GM12878 (cell line): ENCODE data around the gene ARFRP1. TPM values are rescaled to one million over a fixed set of nuclear protein-coding genes. Genes with fewer than 3 reads are reported as not detected.

Experiments
- ATAC-seq: fragments of 200-7000 bp; cut with Tn5 transposase; 3 replicates; pipeline ENCODE4 v1.9.1; 2020; ENCODE audit warnings: mild to moderate bottlenecking, moderate library complexity
- BruUV-seq: library from RNA; stranded (reverse); fragments of 400-500 nt; replicated peaks from 2 replicates; lab custom pipeline; 2021; lab: Mats Ljungman, UMichigan
- CTCF ChIA-PET: fragments of 300-600 bp; sonication (Branson Sonifier 250); formaldehyde crosslinking; extraction: SDS; loops from one replicate; lab custom pipeline; 2021; ENCODE audit warnings: inconsistent platforms; lab: Yijun Ruan, JAX
- POLR2A ChIA-PET: fragments of 350-600 bp; formaldehyde crosslinking; extraction: SDS; loops from one replicate; lab custom pipeline; 2021; ENCODE audit warnings: inconsistent platforms; lab: Charles Lee
- RAD21 ChIA-PET: fragments of 300-600 bp; sonication (Branson Sonifier 250); formaldehyde crosslinking; loops from one replicate; lab custom pipeline; 2023; ENCODE audit warnings: antibody characterized with exemption; ENCODE audit not compliant: unreplicated experiment; lab: Charles Lee
- SMC1A ChIA-PET: fragments of 300-600 bp; sonication (Branson Sonifier 250); formaldehyde crosslinking; loops from one replicate; lab custom pipeline; 2023; ENCODE audit not compliant: unreplicated experiment, uncharacterized antibody; lab: Charles Lee
- DNase-seq: peaks from one replicate; pipeline ENCODE4 v3.0.0-alpha.2; 2011; ENCODE audit warnings: low read depth, low spot score
- FAIRE-seq: peaks from 3 replicates; lab custom pipeline; 2011; peaks lifted over from hg19 to GRCh38; lab: Jason Lieb, UNC
- H2AFZ ChIP-seq: 2 replicates; pipeline ENCODE4 v1.6.0; 2011; ENCODE audit warnings: low read depth, low read length, control low read depth; ENCODE audit not compliant: control insufficient read depth
- H3K27ac ChIP-seq: 2 replicates; pipeline ENCODE4 v1.5.1; 2011; ENCODE audit warnings: control low read depth; ENCODE audit not compliant: control insufficient read depth, insufficient read depth
- H3K27me3 ChIP-seq, 2 experiments: replicated peaks in 1 of 2; 2 replicates each; pipeline versions ENCODE4 v1.6.0 to v1.6.1; 2011; ENCODE audit warnings: low read length in 1 of 2; ENCODE audit not compliant: control insufficient read depth in 2 of 2, insufficient read depth in 2 of 2
- H3K36me3 ChIP-seq, 2 experiments: 2 replicates each; pipeline ENCODE4 v1.5.1; 2011; ENCODE audit warnings: low read length in 1 of 2; ENCODE audit not compliant: control insufficient read depth in 2 of 2, insufficient read depth in 2 of 2
- H3K4me1 ChIP-seq: 2 replicates; pipeline ENCODE4 v1.6.1; 2011; ENCODE audit warnings: mild to moderate bottlenecking, low read length, moderate library complexity, mixed read lengths; ENCODE audit not compliant: control insufficient read depth, insufficient read depth
- H3K4me2 ChIP-seq: 2 replicates; pipeline ENCODE4 v1.6.0; 2011; ENCODE audit warnings: control low read depth; ENCODE audit not compliant: control insufficient read depth, insufficient read depth
- H3K4me3 ChIP-seq: fragments of 200-600 bp; sonication (generic); 2 replicates; pipeline ENCODE4 v1.5.1; 2016
- H3K79me2 ChIP-seq: 2 replicates; pipeline ENCODE4 v1.6.0; 2011; ENCODE audit warnings: low read length; ENCODE audit not compliant: control insufficient read depth, insufficient read depth
- H3K9ac ChIP-seq: 2 replicates; pipeline ENCODE4 v1.8.0; 2011; ENCODE audit warnings: low read length, control low read depth, mixed read lengths; ENCODE audit not compliant: control insufficient read depth, insufficient read depth
- H3K9me3 ChIP-seq: replicated peaks from 3 replicates; pipeline ENCODE4 v1.5.1; 2011; ENCODE audit warnings: mild to moderate bottlenecking, low read length; ENCODE audit not compliant: control insufficient read depth, insufficient read depth
- H4K20me1 ChIP-seq: 2 replicates; pipeline ENCODE4 v1.6.0; 2011; ENCODE audit not compliant: control insufficient read depth, insufficient read depth
- ATF2 ChIP-seq: IDR thresholded peaks from 2 replicates; pipeline ENCODE4 v1.6.1; 2012; ENCODE audit warnings: low read length, inconsistent platforms
- CEBPZ ChIP-seq: fragments of 150-350 bp; IDR thresholded peaks from 2 replicates; pipeline ENCODE4 v1.6.1; 2016; ENCODE audit warnings: low read depth, low read length
- JUNB ChIP-seq: IDR thresholded peaks from 2 replicates; pipeline ENCODE4 v1.6.1; 2016; ENCODE audit warnings: antibody characterized with exemption, mild to moderate bottlenecking
- MEF2B ChIP-seq: fragments of 450-650 bp; IDR thresholded peaks from 2 replicates; pipeline ENCODE4 v1.6.1; 2018; ENCODE audit warnings: mild to moderate bottlenecking, moderate library complexity; ENCODE audit not compliant: partially characterized antibody, poor library complexity, severe bottlenecking
- MTA3 ChIP-seq: IDR thresholded peaks from 2 replicates; pipeline ENCODE4 v1.6.1; 2012; ENCODE audit warnings: low read length, inconsistent platforms, borderline replicate concordance
- NFIC ChIP-seq: IDR thresholded peaks from 2 replicates; pipeline ENCODE4 v1.6.1; 2012; ENCODE audit warnings: low read depth, mild to moderate bottlenecking, inconsistent platforms, low read length, moderate library complexity
- POLR2AphosphoS5 ChIP-seq: IDR thresholded peaks from 2 replicates; pipeline ENCODE4 v1.6.1; 2011; ENCODE audit warnings: mild to moderate bottlenecking, low read length, inconsistent platforms
- RELA ChIP-seq: fragments of 450-650 bp; IDR thresholded peaks from 2 replicates; pipeline ENCODE4 v1.8.0; 2014; ENCODE audit warnings: borderline replicate concordance; ENCODE audit not compliant: partially characterized antibody
- SIX5 ChIP-seq: IDR thresholded peaks from 2 replicates; pipeline ENCODE4 v1.6.1; 2011; ENCODE audit warnings: mild to moderate bottlenecking, low read depth, low read length, moderate library complexity; ENCODE audit not compliant: severe bottlenecking
- SMC3 ChIP-seq: IDR thresholded peaks from 2 replicates; pipeline ENCODE4 v1.6.1; 2011; ENCODE audit warnings: low read length, improper control_type of control experiment, borderline replicate concordance
- SRF ChIP-seq, 2 experiments: IDR thresholded peaks; 2 replicates each; pipeline ENCODE4 v1.6.1; 2011; ENCODE audit warnings: low read depth in 2 of 2, low read length in 2 of 2, mild to moderate bottlenecking in 1 of 2, moderate library complexity in 1 of 2
- TAF1 ChIP-seq: IDR thresholded peaks from 2 replicates; pipeline ENCODE4 v1.6.1; 2011; ENCODE audit warnings: mild to moderate bottlenecking, low read depth, low read length, borderline replicate concordance
- ZNF384 ChIP-seq: IDR thresholded peaks from 2 replicates; pipeline ENCODE4 v1.6.1; 2012; ENCODE audit warnings: low read depth, mild to moderate bottlenecking, low read length, improper control_type of control experiment, borderline replicate concordance
- WGBS: methylation state at CpG from one replicate; pipeline ENCODE4 v1.1.6; 2016; ENCODE audit warnings: low lambda C conversion rate; ENCODE audit not compliant: insufficient replicate concordance, insufficient coverage; ENCODE audit errors: missing lambda C conversion rate; 5-methylcytosine and 5-hydroxymethylcytosine counted together
- in situ Hi-C: fragments of 300-500 bp; cut with MboI; formaldehyde crosslinking; loops from 9 replicates; pipeline ENCODE4 v1.14.3; 2018; ENCODE audit warnings: mixed read lengths
- intact Hi-C: fragments of 100-400 bp; cut with micrococcal nuclease; formaldehyde crosslinking; loops from one replicate; pipeline ENCODE4 v1.14.2; 2022; ENCODE audit not compliant: unreplicated experiment
- polyA plus RNA-seq, 11 experiments: library from polyadenylated mRNA; depleted of rRNA in 4 of 11; unstranded in 6 of 11; stranded (reverse) in 5 of 11; fragments of >200 nt; fragmentation: Nextera tagmentation in 4 of 11; fragmentation: Illumina TruSeq in 1 of 11; extraction: Ambion mirVana in 4 of 11; extraction: Trizol in 1 of 11; gene quantifications; 1 replicate in 1 of 11; 2 replicates in 10 of 11; pipeline versions ENCODE4 v1.2.1 to v1.2.3, GENCODE V29; 2011 to 2016; ENCODE audit warnings: inconsistent platforms in 2 of 11, missing spikeins in 2 of 11, low read depth in 1 of 11
- total RNA-seq, 4 experiments: library from RNA; depleted of rRNA in 3 of 4; stranded (reverse); fragments of >200 nt in 3 of 4; fragmentation: Illumina TruSeq in 1 of 4; extraction: Trizol in 1 of 4; gene quantifications; 2 replicates each; pipeline versions ENCODE4 v1.2.1 to v1.2.3, GENCODE V29; 2013 to 2021
- TF ChIP-seq, protein P1 (sequence below): fragments of 450-650 bp; IDR thresholded peaks from 2 replicates; pipeline ENCODE4 v1.6.1; 2017; ENCODE audit warnings: antibody characterized with exemption, mild to moderate bottlenecking, moderate library complexity

Gene ARFRP1
- total and polyA plus RNA-seq, 10 of the 15 experiments (the other 5 are each of a cell fraction or from before 2014, with no cell fraction given) = 0.37 to 71.7 (median 34.6) TPM

GRCh38 chr20:63685269-63686026, 22.3 kb downstream of the ARFRP1 start (continued):
- TF ChIP-seq SRF (IDR thresholded peaks at IDR 0.05; ENCODE audit: low read depth in 2 of 2, low read length in 2 of 2) = no peak
- no peak for TF ChIP-seq NFIC
- TF ChIP-seq JUNB = no peak
- no peak for TF ChIP-seq TAF1
- TF ChIP-seq, protein P1, sequence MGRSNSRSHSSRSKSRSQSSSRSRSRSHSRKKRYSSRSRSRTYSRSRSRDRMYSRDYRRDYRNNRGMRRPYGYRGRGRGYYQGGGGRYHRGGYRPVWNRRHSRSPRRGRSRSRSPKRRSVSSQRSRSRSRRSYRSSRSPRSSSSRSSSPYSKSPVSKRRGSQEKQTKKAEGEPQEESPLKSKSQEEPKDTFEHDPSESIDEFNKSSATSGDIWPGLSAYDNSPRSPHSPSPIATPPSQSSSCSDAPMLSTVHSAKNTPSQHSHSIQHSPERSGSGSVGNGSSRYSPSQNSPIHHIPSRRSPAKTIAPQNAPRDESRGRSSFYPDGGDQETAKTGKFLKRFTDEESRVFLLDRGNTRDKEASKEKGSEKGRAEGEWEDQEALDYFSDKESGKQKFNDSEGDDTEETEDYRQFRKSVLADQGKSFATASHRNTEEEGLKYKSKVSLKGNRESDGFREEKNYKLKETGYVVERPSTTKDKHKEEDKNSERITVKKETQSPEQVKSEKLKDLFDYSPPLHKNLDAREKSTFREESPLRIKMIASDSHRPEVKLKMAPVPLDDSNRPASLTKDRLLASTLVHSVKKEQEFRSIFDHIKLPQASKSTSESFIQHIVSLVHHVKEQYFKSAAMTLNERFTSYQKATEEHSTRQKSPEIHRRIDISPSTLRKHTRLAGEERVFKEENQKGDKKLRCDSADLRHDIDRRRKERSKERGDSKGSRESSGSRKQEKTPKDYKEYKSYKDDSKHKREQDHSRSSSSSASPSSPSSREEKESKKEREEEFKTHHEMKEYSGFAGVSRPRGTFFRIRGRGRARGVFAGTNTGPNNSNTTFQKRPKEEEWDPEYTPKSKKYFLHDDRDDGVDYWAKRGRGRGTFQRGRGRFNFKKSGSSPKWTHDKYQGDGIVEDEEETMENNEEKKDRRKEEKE = no peak
- TF ChIP-seq POLR2AphosphoS5 = no peak
- no peak for TF ChIP-seq RELA

DNA sequence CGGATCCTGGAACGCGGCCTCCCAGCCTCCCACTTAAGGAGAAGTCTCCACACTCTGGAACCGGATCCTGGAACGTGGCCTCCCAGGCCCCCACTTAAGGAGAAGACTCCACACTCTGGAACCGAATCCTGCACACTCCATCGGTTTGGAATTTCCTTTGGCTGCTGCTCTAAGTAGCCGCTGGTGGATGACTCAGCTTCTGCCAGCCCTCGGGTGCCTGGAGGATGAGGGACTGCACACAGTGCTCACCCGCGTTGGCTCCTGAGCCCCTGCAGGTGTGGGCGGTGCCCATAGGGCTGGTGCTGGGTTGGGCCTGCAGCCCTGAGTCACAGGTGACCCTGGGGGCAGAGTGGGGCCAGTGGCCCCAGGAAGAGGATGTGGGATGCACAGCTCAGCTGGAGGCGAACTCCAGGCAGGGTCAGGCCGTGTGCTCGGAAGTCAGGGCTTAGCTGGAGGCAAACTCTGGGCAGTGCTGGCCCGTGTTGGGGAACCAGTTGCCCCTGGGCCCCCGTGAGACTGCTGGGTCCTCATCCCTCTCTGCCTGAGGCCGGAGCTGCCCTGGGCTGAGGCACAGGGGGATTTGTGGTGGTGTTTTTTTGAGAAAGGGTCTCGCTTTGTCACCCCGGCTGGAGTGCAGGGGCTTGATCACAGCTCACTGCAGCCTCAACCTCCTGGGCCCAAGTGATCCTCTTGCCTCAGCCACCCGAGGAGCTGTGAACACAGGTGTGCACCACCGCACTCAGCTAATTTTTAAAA, 25.2 kb downstream of the ARFRP1 start:
- ChIA-PET SMC1A (no interaction called here), RAD21 (no interaction called here), POLR2A (no interaction called here), CTCF (no interaction called here)
- intact Hi-C loops (no loop called here), in situ Hi-C loops (no loop called here)
- DNase-seq (no peak), ATAC-seq (no peak; the same call in 2 of the 3 replicates), FAIRE-seq (no peak)
- H3K79me2 ChIP-seq = no peaks in the 10 kb centered on the region
- H2AFZ ChIP-seq = no peak overlapping the region
- H3K9me3 ChIP-seq = no peaks in the 10 kb centered on the region
- BruUV-seq = no TSS peak
- no peak overlapping the region for H3K27ac ChIP-seq
- H3K4me3 ChIP-seq = no peak overlapping the region
- no peaks in the 10 kb centered on the region for H3K27me3 ChIP-seq
- WGBS = 82% methylated on average over 22 of the region's 22 CpGs
- H3K4me2 ChIP-seq = no peak overlapping the region
- no peak overlapping the region for H3K9ac ChIP-seq
- H4K20me1 ChIP-seq = no peaks in the 10 kb centered on the region
- no peaks in the 10 kb centered on the region for H3K4me1 ChIP-seq
- peaks cover 0 to 1% of the 10 kb centered on the region in 2 experiments; a peak in 2 of 4 replicates for H3K36me3 ChIP-seq
- no peak for TF ChIP-seq CEBPZ
- no peak for TF ChIP-seq SMC3
- no peak for TF ChIP-seq MEF2B
- no peak for TF ChIP-seq ZNF384
- no peak for TF ChIP-seq ATF2
- no peak for TF ChIP-seq SIX5
- no peak for TF ChIP-seq MTA3
